A549 (cell line): ENCODE results near the gene TMEM213. TPM values are rescaled to one million over a fixed set of nuclear protein-coding genes. Genes with fewer than 3 reads are reported as not detected.

Source experiments
- ATAC-seq, 2 experiments: fragments of 200-7000 bp in 1 of 2; fragments of >200 bp in 1 of 2; cut with Nextera tagmentation in 1 of 2; cut with Tn5 transposase in 1 of 2; 3 replicates each; pipeline versions ENCODE4 v1.8.0 to v1.9.1; 2018 to 2020; ENCODE audit warnings: mild to moderate bottlenecking in 1 of 2, moderate library complexity in 1 of 2
- CTCF ChIA-PET: fragments of 300-600 bp; sonication (Branson Sonifier 250); formaldehyde crosslinking; extraction: SDS; loops from one replicate; lab custom pipeline; 2021; ENCODE audit warnings: antibody characterized with exemption, inconsistent platforms; lab: Yijun Ruan, JAX
- POLR2A ChIA-PET: fragments of 350-600 bp; formaldehyde crosslinking; extraction: SDS; loops from one replicate; lab custom pipeline; 2021; ENCODE audit warnings: antibody characterized with exemption, inconsistent platforms; lab: Yijun Ruan, JAX
- DNase-seq, 2 experiments: peaks; one replicate each; pipeline versions ENCODE4 v3.0.0 to v3.0.0-alpha.2; 2011 to 2016; ENCODE audit warnings: low read depth in 1 of 2, low spot score in 1 of 2
- FAIRE-seq: peaks from 2 replicates; lab custom pipeline; 2011; peaks lifted over from hg19 to GRCh38; lab: Jason Lieb, UNC
- H3K27ac ChIP-seq, 2 experiments: fragments of >200 bp; sonication (Bioruptor Twin); formaldehyde crosslinking; 3 replicates each; pipeline ENCODE4 v1.5.1; 2016 to 2017
- H3K4me1 ChIP-seq: fragments of >200 bp; sonication (Bioruptor Twin); formaldehyde crosslinking; 3 replicates; pipeline ENCODE4 v1.6.1; 2016
- H3K4me2 ChIP-seq: fragments of >200 bp; sonication (Bioruptor Twin); formaldehyde crosslinking; 3 replicates; pipeline ENCODE4 v1.6.1; 2016
- H3K4me3 ChIP-seq: fragments of >200 bp; sonication (Bioruptor Twin); formaldehyde crosslinking; 3 replicates; pipeline ENCODE4 v1.5.1; 2016
- H3K9me3 ChIP-seq: fragments of >200 bp; sonication (Bioruptor Twin); formaldehyde crosslinking; 3 replicates; pipeline ENCODE4 v1.6.1; 2016
- BHLHE40 ChIP-seq: IDR thresholded peaks from 2 replicates; pipeline ENCODE4 v1.6.1; 2012; ENCODE audit warnings: low read depth, low read length, inconsistent platforms
- CBX2 ChIP-seq: fragments of 200-600 bp; sonication (generic); IDR thresholded peaks from 2 replicates; pipeline ENCODE4 v1.6.1; 2016; ENCODE audit warnings: low read depth, mild to moderate bottlenecking, borderline replicate concordance
- EHMT2 ChIP-seq: fragments of 200-600 bp; sonication (generic); IDR thresholded peaks from 2 replicates; pipeline ENCODE4 v1.6.1; 2016; ENCODE audit warnings: antibody characterized with exemption, low read depth, mild to moderate bottlenecking, moderate library complexity
- FOSB ChIP-seq: fragments of 250-450 bp; sonication (Bioruptor Pico); IDR thresholded peaks from 2 replicates; pipeline ENCODE4 v1.5.0; 2020; ENCODE audit warnings: mild to moderate bottlenecking, moderate library complexity
- FOSL2 ChIP-seq, 2 experiments: fragments of 450-650 bp in 1 of 2; fragments of >200 bp in 1 of 2; sonication (Bioruptor Twin) in 1 of 2; formaldehyde crosslinking; IDR thresholded peaks; 2 replicates each; pipeline versions ENCODE4 v1.5.0 to v1.6.1; 2016 to 2020; ENCODE audit warnings: mild to moderate bottlenecking in 1 of 2, moderate library complexity in 1 of 2
- FOXS1 ChIP-seq: fragments of 250-450 bp; sonication (Bioruptor Pico); IDR thresholded peaks from 2 replicates; pipeline ENCODE4 v1.5.0; 2020; ENCODE audit warnings: mild to moderate bottlenecking, moderate library complexity
- HOXA7 ChIP-seq: fragments of 250-450 bp; sonication (Bioruptor Pico); IDR thresholded peaks from 2 replicates; pipeline ENCODE4 v1.5.0; 2020; ENCODE audit warnings: mild to moderate bottlenecking, moderate library complexity
- HOXB13 ChIP-seq: fragments of 250-450 bp; sonication (Bioruptor Pico); IDR thresholded peaks from 2 replicates; pipeline ENCODE4 v1.5.0; 2020; ENCODE audit warnings: low read depth, mild to moderate bottlenecking, moderate library complexity
- HOXB5 ChIP-seq: fragments of 250-450 bp; sonication (Bioruptor Pico); IDR thresholded peaks from 2 replicates; pipeline ENCODE4 v1.5.0; 2020; ENCODE audit warnings: mild to moderate bottlenecking, moderate library complexity
- NPAS2 ChIP-seq: fragments of 250-450 bp; sonication (Bioruptor Pico); IDR thresholded peaks from 2 replicates; pipeline ENCODE4 v1.8.0; 2022; ENCODE audit warnings: mild to moderate bottlenecking, moderate library complexity, borderline replicate concordance
- NR3C1 ChIP-seq: fragments of >200 bp; sonication (Bioruptor Twin); formaldehyde crosslinking; IDR thresholded peaks from 3 replicates; pipeline ENCODE4 v1.6.1; 2017
- PHF8 ChIP-seq: fragments of 200-600 bp; sonication (generic); IDR thresholded peaks from 2 replicates; pipeline ENCODE4 v1.6.1; 2016; ENCODE audit warnings: low read depth, mild to moderate bottlenecking, antibody characterized with exemption, moderate library complexity, borderline replicate concordance
- POLR2AphosphoS2 ChIP-seq: conservative IDR thresholded peaks from 2 replicates; pipeline ENCODE4 v1.6.1; 2012; ENCODE audit warnings: low read length, improper control_type of control experiment, inconsistent platforms
- RCOR1 ChIP-seq: fragments of 150-350 bp; IDR thresholded peaks from 2 replicates; pipeline ENCODE4 v1.6.1; 2014; ENCODE audit warnings: antibody characterized with exemption, low read length, low read depth
- RFX5 ChIP-seq: fragments of 450-650 bp; IDR thresholded peaks from 2 replicates; pipeline ENCODE4 v1.7.1; 2014; ENCODE audit warnings: antibody characterized with exemption, mild to moderate bottlenecking, moderate library complexity
- RNF2 ChIP-seq: fragments of 200-600 bp; sonication (generic); IDR thresholded peaks from 2 replicates; pipeline ENCODE4 v1.6.1; 2016; ENCODE audit warnings: low read depth, mild to moderate bottlenecking, antibody characterized with exemption, moderate library complexity, borderline replicate concordance
- SMC3 ChIP-seq: fragments of >200 bp; sonication (Bioruptor Twin); formaldehyde crosslinking; IDR thresholded peaks from 3 replicates; pipeline ENCODE4 v1.6.1; 2018; ENCODE audit warnings: inconsistent platforms
- TFCP2L1 ChIP-seq: fragments of 250-450 bp; sonication (Bioruptor Pico); IDR thresholded peaks from 2 replicates; pipeline ENCODE4 v1.5.0; 2021; ENCODE audit warnings: mild to moderate bottlenecking
- TP53 ChIP-seq: fragments of 250-450 bp; sonication (Bioruptor Pico); IDR thresholded peaks from 2 replicates; pipeline ENCODE4 v1.5.0; 2021; ENCODE audit warnings: mild to moderate bottlenecking, moderate library complexity
- WGBS: methylation state at CpG from one replicate; pipeline ENCODE4 v1.1.6; 2017; ENCODE audit errors: missing lambda C conversion rate; 5-methylcytosine and 5-hydroxymethylcytosine counted together
- polyA minus RNA-seq: library from RNA; depleted of rRNA, polyadenylated mRNA; stranded (reverse); fragments of >200 nt; gene quantifications from 2 replicates; pipeline ENCODE4 v1.2.3, GENCODE V29; 2011; rRNA and poly(A)+ RNA removed
- polyA plus RNA-seq, 4 experiments: library from polyadenylated mRNA; depleted of rRNA in 3 of 4; stranded (reverse); fragments of >200 nt; fragmentation: RNase III in 1 of 4; extraction: RNeasy Plus Mini Kit Qiagen cat#74134 plus additional on column Dnase treatment in 1 of 4; gene quantifications; 2 replicates in 3 of 4; 3 replicates in 1 of 4; pipeline ENCODE4 v1.2.3, GENCODE V29; 2011 to 2017
- TF ChIP-seq, protein P1 (sequence below): fragments of 250-450 bp; sonication (Bioruptor Pico); IDR thresholded peaks from 2 replicates; pipeline ENCODE4 v1.5.0; 2020; ENCODE audit warnings: low read depth, mild to moderate bottlenecking, moderate library complexity
- TF ChIP-seq, protein P2 (sequence below): fragments of >200 bp; sonication (Bioruptor Twin); formaldehyde crosslinking; IDR thresholded peaks from 2 replicates; pipeline ENCODE4 v1.6.1; 2016
- TF ChIP-seq, protein P3 (sequence below): fragments of >200 bp; sonication (Bioruptor Twin); formaldehyde crosslinking; IDR thresholded peaks from 3 replicates; pipeline ENCODE4 v1.6.1; 2016
- TF ChIP-seq, protein P4 (sequence below): IDR thresholded peaks from 2 replicates; pipeline ENCODE4 v1.6.1; 2012
- TF ChIP-seq, protein P5 (sequence below): fragments of 250-450 bp; sonication (Bioruptor Pico); IDR thresholded peaks from 2 replicates; pipeline ENCODE4 v1.5.0; 2021; ENCODE audit warnings: mild to moderate bottlenecking, moderate library complexity, borderline replicate concordance

The TMEM213 gene, protein sequence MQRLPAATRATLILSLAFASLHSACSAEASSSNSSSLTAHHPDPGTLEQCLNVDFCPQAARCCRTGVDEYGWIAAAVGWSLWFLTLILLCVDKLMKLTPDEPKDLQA
- polyA plus RNA-seq (2011; rRNA removed) = not detected in 2 replicates
- polyA plus RNA-seq (2012; cell fraction: cytosol; rRNA removed) = not detected in 2 replicates
- not detected in 2 replicates for polyA plus RNA-seq (2012; cell fraction: nucleus; rRNA removed)
- not detected in 3 replicates for polyA plus RNA-seq (2017; fragmentation: RNase III; extraction: RNeasy Plus Mini Kit Qiagen cat#74134 plus additional on column Dnase treatment)
- polyA minus RNA-seq = not detected in 2 replicates

DNA sequence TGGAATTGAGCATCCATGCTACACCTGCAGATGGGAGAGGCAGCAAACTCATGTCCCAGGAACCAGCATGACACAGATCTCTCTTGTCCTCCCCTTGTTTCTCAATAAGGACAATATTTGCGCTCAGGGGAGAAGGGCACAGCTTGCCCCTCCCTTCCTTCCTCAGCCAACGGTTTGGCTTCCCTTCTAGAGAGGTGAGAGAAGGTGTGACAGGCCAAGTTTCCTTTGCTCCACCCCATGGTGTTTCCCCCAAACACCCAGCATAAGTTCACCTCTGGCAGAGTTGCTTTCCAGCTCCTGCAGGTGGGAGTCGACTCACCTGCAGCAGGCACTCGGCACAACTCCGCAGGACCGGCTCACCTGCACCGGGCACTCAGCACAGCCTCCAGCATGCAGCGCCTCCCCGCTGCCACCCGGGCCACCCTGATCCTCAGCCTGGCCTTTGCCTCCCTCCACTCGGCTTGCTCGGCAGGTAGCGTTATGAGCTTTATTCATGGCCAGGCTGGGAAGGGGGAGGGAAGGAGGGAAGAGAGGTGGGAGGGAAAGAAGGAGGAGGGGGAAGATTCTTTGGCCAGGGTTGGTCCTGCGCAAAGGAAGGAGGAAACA, at the start of gene TMEM213, which contains the start of gene ATP6V0A4:
TMEM213 (plus strand) TSS at position 280 of the 606 bp plus-strand sequence; CDS start at position 391, 111 bp downstream.
ATP6V0A4 (minus strand) TSS at position 482 of the 606 bp plus-strand sequence. CDS start 26,949 bp downstream, outside the sequence.
- DNase-seq = no peak
- no peak for ATAC-seq
- TF ChIP-seq SMC3 (no peak), HOXB5 (CRISPR knock-in tag) (no peak), POLR2AphosphoS2 (no peak), FOXS1 (CRISPR knock-in tag) (no peak), NR3C1 (no peak), FOSB (CRISPR knock-in tag) (no peak), NPAS2 (CRISPR knock-in tag) (no peak), HOXA7 (CRISPR knock-in tag) (no peak), CBX2 (no peak)
- TF ChIP-seq, protein P1, sequence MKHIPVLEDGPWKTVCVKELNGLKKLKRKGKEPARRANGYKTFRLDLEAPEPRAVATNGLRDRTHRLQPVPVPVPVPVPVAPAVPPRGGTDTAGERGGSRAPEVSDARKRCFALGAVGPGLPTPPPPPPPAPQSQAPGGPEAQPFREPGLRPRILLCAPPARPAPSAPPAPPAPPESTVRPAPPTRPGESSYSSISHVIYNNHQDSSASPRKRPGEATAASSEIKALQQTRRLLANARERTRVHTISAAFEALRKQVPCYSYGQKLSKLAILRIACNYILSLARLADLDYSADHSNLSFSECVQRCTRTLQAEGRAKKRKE = no peak
- TF ChIP-seq, protein P2, sequence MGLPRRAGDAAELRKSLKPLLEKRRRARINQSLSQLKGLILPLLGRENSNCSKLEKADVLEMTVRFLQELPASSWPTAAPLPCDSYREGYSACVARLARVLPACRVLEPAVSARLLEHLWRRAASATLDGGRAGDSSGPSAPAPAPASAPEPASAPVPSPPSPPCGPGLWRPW = no peak
- TF ChIP-seq, protein P3, sequence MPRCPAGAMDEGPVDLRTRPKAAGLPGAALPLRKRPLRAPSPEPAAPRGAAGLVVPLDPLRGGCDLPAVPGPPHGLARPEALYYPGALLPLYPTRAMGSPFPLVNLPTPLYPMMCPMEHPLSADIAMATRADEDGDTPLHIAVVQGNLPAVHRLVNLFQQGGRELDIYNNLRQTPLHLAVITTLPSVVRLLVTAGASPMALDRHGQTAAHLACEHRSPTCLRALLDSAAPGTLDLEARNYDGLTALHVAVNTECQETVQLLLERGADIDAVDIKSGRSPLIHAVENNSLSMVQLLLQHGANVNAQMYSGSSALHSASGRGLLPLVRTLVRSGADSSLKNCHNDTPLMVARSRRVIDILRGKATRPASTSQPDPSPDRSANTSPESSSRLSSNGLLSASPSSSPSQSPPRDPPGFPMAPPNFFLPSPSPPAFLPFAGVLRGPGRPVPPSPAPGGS = no peak
- TF ChIP-seq, protein P4, sequence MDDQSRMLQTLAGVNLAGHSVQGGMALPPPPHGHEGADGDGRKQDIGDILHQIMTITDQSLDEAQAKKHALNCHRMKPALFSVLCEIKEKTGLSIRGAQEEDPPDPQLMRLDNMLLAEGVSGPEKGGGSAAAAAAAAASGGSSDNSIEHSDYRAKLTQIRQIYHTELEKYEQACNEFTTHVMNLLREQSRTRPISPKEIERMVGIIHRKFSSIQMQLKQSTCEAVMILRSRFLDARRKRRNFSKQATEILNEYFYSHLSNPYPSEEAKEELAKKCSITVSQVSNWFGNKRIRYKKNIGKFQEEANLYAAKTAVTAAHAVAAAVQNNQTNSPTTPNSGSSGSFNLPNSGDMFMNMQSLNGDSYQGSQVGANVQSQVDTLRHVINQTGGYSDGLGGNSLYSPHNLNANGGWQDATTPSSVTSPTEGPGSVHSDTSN = no peak
- no peak for FAIRE-seq
- no peaks in the 10 kb centered on the region for H3K9me3 ChIP-seq
- no peak within 1 kb of the TSS for H3K4me2 ChIP-seq
- ChIA-PET POLR2A (interaction anchor here (0.6 kb wide), 1 partner anchor 182 kb away, joined by 3 read pairs; no protein-coding TSS in a partner anchor), CTCF (interaction anchor here (0.8 kb wide), 1 partner anchor 10 kb away, joined by 3 read pairs; no protein-coding TSS in a partner anchor)
- no peak within 1 kb of the TSS for H3K27ac ChIP-seq
- 60% methylated on average over 9 of the region's 14 CpGs for WGBS
- H3K4me1 ChIP-seq = 0 out of 3 replicates have a peak, but pooled peaks cover 7% of the 10 kb centered on the region
- H3K4me3 ChIP-seq = no peak within 1 kb of the TSS

DNA sequence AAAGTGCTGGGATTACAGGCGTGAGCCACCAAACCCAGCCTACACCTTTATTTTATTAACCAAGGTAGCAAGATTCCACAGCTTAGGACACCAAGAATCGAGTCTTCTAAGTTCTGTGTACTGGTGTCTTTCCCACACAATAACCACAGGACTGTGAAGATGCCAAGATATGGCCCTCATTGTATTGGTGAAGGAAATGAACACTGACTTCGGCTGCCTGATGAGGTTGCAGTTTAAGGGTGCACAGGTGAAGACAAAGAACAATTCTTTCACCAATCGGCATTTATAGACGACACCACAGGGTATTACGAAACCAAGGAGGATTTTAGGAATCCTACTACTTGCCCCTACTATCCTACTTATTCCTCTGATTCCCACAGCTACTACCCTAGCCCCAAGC, 49.1 kb upstream of the TMEM213 start:
- DNase-seq (no peak), ATAC-seq (no peak), FAIRE-seq (no peak)
- no peak overlapping the region for H3K4me3 ChIP-seq
- no peaks in the 10 kb centered on the region for H3K9me3 ChIP-seq
- TF ChIP-seq TP53 (CRISPR knock-in tag) (no peak), FOXS1 (CRISPR knock-in tag) (no peak), POLR2AphosphoS2 (no peak), FOSL2 (IDR thresholded peaks at IDR 0.05) (no peak), FOSL2 (CRISPR knock-in tag; IDR thresholded peaks at IDR 0.05) (no peak), TFCP2L1 (CRISPR knock-in tag) (no peak), PHF8 (no peak), RFX5 (no peak), HOXB13 (CRISPR knock-in tag) (no peak), BHLHE40 (no peak), EHMT2 (no peak), RNF2 (no peak), RCOR1 (no peak)
- TF ChIP-seq, protein P5, sequence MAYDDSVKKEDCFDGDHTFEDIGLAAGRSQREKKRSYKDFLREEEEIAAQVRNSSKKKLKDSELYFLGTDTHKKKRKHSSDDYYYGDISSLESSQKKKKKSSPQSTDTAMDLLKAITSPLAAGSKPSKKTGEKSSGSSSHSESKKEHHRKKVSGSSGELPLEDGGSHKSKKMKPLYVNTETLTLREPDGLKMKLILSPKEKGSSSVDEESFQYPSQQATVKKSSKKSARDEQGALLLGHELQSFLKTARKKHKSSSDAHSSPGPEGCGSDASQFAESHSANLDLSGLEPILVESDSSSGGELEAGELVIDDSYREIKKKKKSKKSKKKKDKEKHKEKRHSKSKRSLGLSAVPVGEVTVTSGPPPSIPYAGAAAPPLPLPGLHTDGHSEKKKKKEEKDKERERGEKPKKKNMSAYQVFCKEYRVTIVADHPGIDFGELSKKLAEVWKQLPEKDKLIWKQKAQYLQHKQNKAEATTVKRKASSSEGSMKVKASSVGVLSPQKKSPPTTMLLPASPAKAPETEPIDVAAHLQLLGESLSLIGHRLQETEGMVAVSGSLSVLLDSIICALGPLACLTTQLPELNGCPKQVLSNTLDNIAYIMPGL (CRISPR knock-in tag) = no peak
- TF ChIP-seq, protein P4 = no peak
- H3K4me2 ChIP-seq = no peak overlapping the region
- H3K27ac ChIP-seq = no peak overlapping the region
- peaks cover 9% of the 10 kb centered on the region; the same call in 2 of the 3 replicates for H3K4me1 ChIP-seq
- 73% methylated on average over 6 of the region's 6 CpGs for WGBS
- ChIA-PET POLR2A (no interaction called here), CTCF (interaction anchor here (1.7 to 3.8 kb wide), 2 partner anchors 10 to 845 kb away, joined by 3 to 23 read pairs; no protein-coding TSS in a partner anchor)
